ENCODE measurements around the gene IFT74. TPM values are rescaled to one million over a fixed set of nuclear protein-coding genes. Genes with fewer than 3 reads are reported as not detected.

IFT74 gene
- total RNA-seq, 1 experiment from 2014 or later, result 6.0 TPM

DNA sequence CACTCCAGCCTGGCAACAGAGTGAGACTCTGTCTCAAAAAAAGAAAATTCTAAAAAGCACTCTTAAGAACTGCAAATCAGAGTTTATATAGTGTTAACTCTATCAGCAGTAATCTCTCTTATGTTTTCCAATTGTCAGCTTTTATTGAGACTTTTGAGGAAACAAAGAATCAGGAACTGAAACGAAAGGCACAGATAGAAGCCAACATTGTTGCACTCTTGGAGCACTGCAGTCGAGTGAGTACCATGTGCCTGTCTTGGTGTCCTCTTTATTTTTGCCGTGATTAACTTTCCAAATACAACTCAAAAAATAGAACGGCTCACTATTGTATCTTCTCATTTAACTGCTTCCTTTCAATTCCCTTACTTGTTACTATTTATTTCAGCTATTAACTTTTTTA, 90.9 kb downstream of the IFT74 start:
- ChIA-PET POLR2A (no interaction called here), CTCF (no interaction called here)
- no peak for DNase-seq (ENCODE audit: low read depth, low spot score)
- Histone ChIP-seq H3K27ac (ENCODE audit: low read length) (no peak overlapping the region), H3K4me3 (ENCODE audit: low read depth in 2 of 2, low read length in 2 of 2) (no peak overlapping the region), H3K36me3 (ENCODE audit: control insufficient read depth, insufficient read depth, low read length) (no peaks in the 10 kb centered on the region), H3K27me3 (ENCODE audit: control insufficient read depth, insufficient read depth, low read length) (no peaks in the 10 kb centered on the region), H3K9me3 (ENCODE audit: control insufficient read depth, insufficient read depth, low read depth, low read length) (no peaks in the 10 kb centered on the region), H3K4me1 (ENCODE audit: control insufficient read depth, insufficient read depth, low read length) (no peaks in the 10 kb centered on the region)
- no peak for ATAC-seq
- in situ Hi-C loops (cut with HindIII; ENCODE audit: low pct_unique_long_range_greater_than_20kb, low sequenced_read_pairs) (no loop called here), intact Hi-C loops (cut with micrococcal nuclease; ENCODE audit: unreplicated experiment) (no loop called here)
- TF ChIP-seq SIN3A (IDR thresholded peaks at IDR 0.05; ENCODE audit: borderline replicate concordance, insufficient read depth, low read depth, low read length) (no peak), POLR2AphosphoS5 (IDR thresholded peaks at IDR 0.05; ENCODE audit: low read depth, low read length) (no peak), TCF7L2 (IDR thresholded peaks at IDR 0.05; ENCODE audit: low read depth, low read length) (no peak)
- TF ChIP-seq, protein P1, sequence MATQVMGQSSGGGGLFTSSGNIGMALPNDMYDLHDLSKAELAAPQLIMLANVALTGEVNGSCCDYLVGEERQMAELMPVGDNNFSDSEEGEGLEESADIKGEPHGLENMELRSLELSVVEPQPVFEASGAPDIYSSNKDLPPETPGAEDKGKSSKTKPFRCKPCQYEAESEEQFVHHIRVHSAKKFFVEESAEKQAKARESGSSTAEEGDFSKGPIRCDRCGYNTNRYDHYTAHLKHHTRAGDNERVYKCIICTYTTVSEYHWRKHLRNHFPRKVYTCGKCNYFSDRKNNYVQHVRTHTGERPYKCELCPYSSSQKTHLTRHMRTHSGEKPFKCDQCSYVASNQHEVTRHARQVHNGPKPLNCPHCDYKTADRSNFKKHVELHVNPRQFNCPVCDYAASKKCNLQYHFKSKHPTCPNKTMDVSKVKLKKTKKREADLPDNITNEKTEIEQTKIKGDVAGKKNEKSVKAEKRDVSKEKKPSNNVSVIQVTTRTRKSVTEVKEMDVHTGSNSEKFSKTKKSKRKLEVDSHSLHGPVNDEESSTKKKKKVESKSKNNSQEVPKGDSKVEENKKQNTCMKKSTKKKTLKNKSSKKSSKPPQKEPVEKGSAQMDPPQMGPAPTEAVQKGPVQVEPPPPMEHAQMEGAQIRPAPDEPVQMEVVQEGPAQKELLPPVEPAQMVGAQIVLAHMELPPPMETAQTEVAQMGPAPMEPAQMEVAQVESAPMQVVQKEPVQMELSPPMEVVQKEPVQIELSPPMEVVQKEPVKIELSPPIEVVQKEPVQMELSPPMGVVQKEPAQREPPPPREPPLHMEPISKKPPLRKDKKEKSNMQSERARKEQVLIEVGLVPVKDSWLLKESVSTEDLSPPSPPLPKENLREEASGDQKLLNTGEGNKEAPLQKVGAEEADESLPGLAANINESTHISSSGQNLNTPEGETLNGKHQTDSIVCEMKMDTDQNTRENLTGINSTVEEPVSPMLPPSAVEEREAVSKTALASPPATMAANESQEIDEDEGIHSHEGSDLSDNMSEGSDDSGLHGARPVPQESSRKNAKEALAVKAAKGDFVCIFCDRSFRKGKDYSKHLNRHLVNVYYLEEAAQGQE (IDR thresholded peaks at IDR 0.05; ENCODE audit: insufficient read depth in 1 of 2, low read depth in 2 of 2, low read length in 1 of 2), result no peak
- TF ChIP-seq, protein P2, sequence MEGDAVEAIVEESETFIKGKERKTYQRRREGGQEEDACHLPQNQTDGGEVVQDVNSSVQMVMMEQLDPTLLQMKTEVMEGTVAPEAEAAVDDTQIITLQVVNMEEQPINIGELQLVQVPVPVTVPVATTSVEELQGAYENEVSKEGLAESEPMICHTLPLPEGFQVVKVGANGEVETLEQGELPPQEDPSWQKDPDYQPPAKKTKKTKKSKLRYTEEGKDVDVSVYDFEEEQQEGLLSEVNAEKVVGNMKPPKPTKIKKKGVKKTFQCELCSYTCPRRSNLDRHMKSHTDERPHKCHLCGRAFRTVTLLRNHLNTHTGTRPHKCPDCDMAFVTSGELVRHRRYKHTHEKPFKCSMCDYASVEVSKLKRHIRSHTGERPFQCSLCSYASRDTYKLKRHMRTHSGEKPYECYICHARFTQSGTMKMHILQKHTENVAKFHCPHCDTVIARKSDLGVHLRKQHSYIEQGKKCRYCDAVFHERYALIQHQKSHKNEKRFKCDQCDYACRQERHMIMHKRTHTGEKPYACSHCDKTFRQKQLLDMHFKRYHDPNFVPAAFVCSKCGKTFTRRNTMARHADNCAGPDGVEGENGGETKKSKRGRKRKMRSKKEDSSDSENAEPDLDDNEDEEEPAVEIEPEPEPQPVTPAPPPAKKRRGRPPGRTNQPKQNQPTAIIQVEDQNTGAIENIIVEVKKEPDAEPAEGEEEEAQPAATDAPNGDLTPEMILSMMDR (IDR thresholded peaks at IDR 0.05), result no peak
- no TSS peak for BruUV-seq (replicated peaks)

DNA sequence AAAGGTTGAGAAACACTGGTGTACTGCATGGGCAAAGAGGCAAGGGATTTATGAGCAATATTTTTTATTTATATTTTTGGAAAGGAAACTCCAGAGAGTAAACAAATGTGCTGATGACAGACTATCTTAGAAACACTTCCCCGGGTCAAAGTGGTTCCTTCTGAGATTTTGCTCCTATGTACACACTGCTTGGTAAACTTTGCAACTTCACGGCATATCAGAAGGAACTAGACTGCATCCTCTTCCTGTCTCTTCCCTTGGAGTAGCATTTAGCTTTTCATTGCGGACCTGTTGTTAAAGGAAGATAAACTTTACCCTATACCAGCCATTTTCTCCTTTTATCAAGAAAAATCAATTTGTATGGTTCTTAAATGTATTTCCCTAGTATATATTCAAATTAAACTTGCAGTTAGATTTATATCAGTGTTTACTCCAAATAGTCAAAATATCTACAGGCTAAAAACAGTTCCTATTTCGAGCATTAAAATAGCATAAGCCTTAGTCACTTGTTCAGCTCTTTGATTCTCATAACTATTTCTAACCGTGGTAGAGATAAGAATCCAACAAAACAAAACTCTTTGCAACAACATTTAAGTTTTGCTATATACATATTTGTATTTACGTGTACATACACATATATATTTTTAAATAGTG, 97.3 kb downstream of the IFT74 start:
- Histone ChIP-seq H3K27me3 (ENCODE audit: control insufficient read depth, insufficient read depth, low read length) (no peaks in the 10 kb centered on the region), H3K27ac (ENCODE audit: low read length) (no peak overlapping the region), H3K9me3 (ENCODE audit: control insufficient read depth, insufficient read depth, low read depth, low read length) (no peaks in the 10 kb centered on the region), H3K36me3 (ENCODE audit: control insufficient read depth, insufficient read depth, low read length) (no peaks in the 10 kb centered on the region), H3K4me1 (ENCODE audit: control insufficient read depth, insufficient read depth, low read length) (no peaks in the 10 kb centered on the region), H3K4me3 (ENCODE audit: low read depth in 2 of 2, low read length in 2 of 2) (no peak overlapping the region)
- DNase-seq (ENCODE audit: low read depth, low spot score) (no peak), ATAC-seq (no peak)
- POLR2A ChIA-PET, result no interaction called here
- TF ChIP-seq TCF7L2 (IDR thresholded peaks at IDR 0.05; ENCODE audit: low read depth, low read length) (no peak), SIN3A (IDR thresholded peaks at IDR 0.05; ENCODE audit: borderline replicate concordance, insufficient read depth, low read depth, low read length) (no peak), POLR2AphosphoS5 (IDR thresholded peaks at IDR 0.05; ENCODE audit: low read depth, low read length) (no peak)
- TF ChIP-seq, protein P2 (IDR thresholded peaks at IDR 0.05), result no peak
- TF ChIP-seq, protein P1 (IDR thresholded peaks at IDR 0.05; ENCODE audit: insufficient read depth in 1 of 2, low read depth in 2 of 2, low read length in 1 of 2), result no peak
- no TSS peak for BruUV-seq (replicated peaks)
- CTCF ChIA-PET, result no interaction called here
- intact Hi-C loops (cut with micrococcal nuclease; ENCODE audit: unreplicated experiment) (no loop called here), in situ Hi-C loops (cut with HindIII; ENCODE audit: low pct_unique_long_range_greater_than_20kb, low sequenced_read_pairs) (no loop called here)
